NCI-H146 treated with DMSO at 0.1 percent for 48 hours (cell line): ENCODE data around the gene SUB1.
"Not testable (repeated sequence)": the region's sequence is repeated elsewhere in the genome, so short reads cannot be mapped to it uniquely, and the experiment has no call there.

ENCODE experiments used
- DNase-seq: peaks from one replicate; lab custom pipeline; 2025; ENCODE audit not compliant: unreplicated experiment; lab: John Stamatoyannopoulos, UW

SUB1 gene

GRCh38 chr5:32598997-32599549, 13.7 kb downstream of the SUB1 start:
- DNase-seq: no peak

GRCh38 chr5:32600054-32600622, 14.8 kb downstream of the SUB1 start:
- DNase-seq: no peak

GRCh38 chr5:32601623-32602295, 16.4 kb downstream of the SUB1 start:
- DNase-seq: no peak

- no peak for DNase-seq
These were observed 17.5 kb downstream of the SUB1 start for GRCh38 chr5:32602906-32603305.

- no peak for DNase-seq
These were observed 19.7 kb downstream of the SUB1 start for GRCh38 chr5:32604800-32605765.

GRCh38 chr5:32605766-32606152, 20.4 kb downstream of the SUB1 start:
- no peak for DNase-seq

GRCh38 chr5:32612134-32612888, 27.0 kb downstream of the SUB1 start:
- peak; percentile 61 for DNase-seq

- peak; percentile 80 for DNase-seq
These were observed 27.8 kb downstream of the SUB1 start for GRCh38 chr5:32613050-32613672.

GRCh38 chr5:32615236-32615635, 29.9 kb downstream of the SUB1 start:
- no peak for DNase-seq

GRCh38 chr5:32618962-32619361, 33.6 kb downstream of the SUB1 start:
- DNase-seq: no peak

GRCh38 chr5:32621256-32621655, 35.9 kb downstream of the SUB1 start:
- no peak for DNase-seq

GRCh38 chr5:32625106-32625505, 39.7 kb downstream of the SUB1 start:
- no peak for DNase-seq

- DNase-seq: no peak
These were observed 40.2 kb downstream of the SUB1 start for GRCh38 chr5:32625547-32625946.

GRCh38 chr5:32627219-32627870, 42.0 kb downstream of the SUB1 start:
- no peak for DNase-seq

- DNase-seq: no peak
These were observed 42.9 kb downstream of the SUB1 start for GRCh38 chr5:32628049-32628844.

- no peak for DNase-seq
These were observed 45.6 kb downstream of the SUB1 start for GRCh38 chr5:32630867-32631491.

GRCh38 chr5:32633017-32633416, 47.7 kb downstream of the SUB1 start:
- DNase-seq: not testable (repeated sequence)

- DNase-seq: no peak
These were observed 53.0 kb downstream of the SUB1 start for GRCh38 chr5:32638309-32638708.

- no peak for DNase-seq
These were observed 54.6 kb downstream of the SUB1 start for GRCh38 chr5:32639943-32640342.
